Measurements from ENCODE around the gene DNAH7.

Gene DNAH7

GRCh38 chr2:195821566-195821932 lies 247.1 kb downstream of the DNAH7 start:
- no peak for DNase-seq (ENCODE audit: low spot score)
- TF ChIP-seq, protein P1, sequence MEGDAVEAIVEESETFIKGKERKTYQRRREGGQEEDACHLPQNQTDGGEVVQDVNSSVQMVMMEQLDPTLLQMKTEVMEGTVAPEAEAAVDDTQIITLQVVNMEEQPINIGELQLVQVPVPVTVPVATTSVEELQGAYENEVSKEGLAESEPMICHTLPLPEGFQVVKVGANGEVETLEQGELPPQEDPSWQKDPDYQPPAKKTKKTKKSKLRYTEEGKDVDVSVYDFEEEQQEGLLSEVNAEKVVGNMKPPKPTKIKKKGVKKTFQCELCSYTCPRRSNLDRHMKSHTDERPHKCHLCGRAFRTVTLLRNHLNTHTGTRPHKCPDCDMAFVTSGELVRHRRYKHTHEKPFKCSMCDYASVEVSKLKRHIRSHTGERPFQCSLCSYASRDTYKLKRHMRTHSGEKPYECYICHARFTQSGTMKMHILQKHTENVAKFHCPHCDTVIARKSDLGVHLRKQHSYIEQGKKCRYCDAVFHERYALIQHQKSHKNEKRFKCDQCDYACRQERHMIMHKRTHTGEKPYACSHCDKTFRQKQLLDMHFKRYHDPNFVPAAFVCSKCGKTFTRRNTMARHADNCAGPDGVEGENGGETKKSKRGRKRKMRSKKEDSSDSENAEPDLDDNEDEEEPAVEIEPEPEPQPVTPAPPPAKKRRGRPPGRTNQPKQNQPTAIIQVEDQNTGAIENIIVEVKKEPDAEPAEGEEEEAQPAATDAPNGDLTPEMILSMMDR (IDR thresholded peaks at IDR 0.05; ENCODE audit: extremely low read depth, missing control alignments) = no peak

DNA sequence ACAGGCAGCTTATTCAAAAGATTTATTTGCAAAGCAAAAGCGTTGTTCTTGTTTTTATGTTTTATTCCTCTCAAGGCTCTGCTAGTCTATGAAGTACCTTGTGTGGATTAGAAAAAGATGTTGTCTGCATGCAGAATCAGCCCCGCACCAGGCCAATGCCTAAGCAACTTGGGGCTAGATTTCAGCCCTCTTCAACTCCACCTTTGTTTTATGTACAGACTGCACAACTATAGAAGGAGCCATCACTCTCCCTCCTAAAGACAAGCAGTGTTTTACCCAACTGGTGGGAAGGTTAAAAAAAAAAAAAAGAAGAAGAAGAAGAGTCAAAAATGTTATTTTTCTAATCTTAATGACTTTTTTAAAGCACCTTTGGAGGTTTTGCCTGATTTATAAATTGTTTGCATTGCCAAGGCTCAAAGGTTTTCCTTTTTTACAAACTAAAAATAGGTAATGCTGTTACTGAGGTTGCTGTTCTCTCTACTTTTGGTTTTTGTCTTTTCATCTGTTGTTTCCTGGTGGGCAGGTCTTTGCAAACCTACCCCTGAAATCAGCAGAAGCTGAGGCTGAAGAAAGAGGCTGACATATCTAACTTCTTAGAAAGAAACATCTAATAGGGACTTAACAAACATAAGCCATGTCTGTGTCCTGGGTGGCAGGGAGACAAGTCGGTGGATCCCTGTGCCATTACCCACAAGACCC lies 247.6 kb downstream of the DNAH7 start:
- TF ChIP-seq, protein P1 (IDR thresholded peaks at IDR 0.05; ENCODE audit: extremely low read depth, missing control alignments) = no peak
- DNase-seq (ENCODE audit: low spot score) = no peak

GRCh38 chr2:195820373-195820772 lies 248.3 kb downstream of the DNAH7 start:
- TF ChIP-seq, protein P1 (IDR thresholded peaks at IDR 0.05; ENCODE audit: extremely low read depth, missing control alignments) = no peak
- no peak for DNase-seq (ENCODE audit: low spot score)

GRCh38 chr2:195819276-195819675 lies 249.4 kb downstream of the DNAH7 start:
- DNase-seq (ENCODE audit: low spot score) = no peak
- TF ChIP-seq, protein P1 (IDR thresholded peaks at IDR 0.05; ENCODE audit: extremely low read depth, missing control alignments) = no peak

DNA sequence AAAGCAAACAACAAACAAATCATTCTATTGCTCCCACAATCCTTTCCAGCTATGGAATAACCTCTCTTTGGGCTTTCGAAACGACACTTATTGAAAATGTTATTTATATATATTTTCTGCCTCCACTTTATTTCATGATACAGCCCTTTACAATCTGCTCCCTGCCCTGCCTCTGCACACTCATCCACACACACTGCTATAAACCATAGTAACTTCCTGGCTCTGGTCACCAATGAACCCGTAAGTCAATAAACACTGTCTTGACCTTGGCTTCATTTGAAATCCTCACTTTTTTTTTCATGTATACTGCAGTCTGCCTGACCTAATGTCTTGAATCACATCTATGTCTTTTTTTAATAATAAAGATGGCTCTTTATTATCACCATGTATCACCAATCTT lies 250.1 kb downstream of the DNAH7 start:
- no peak for DNase-seq (ENCODE audit: low spot score)
- TF ChIP-seq, protein P1 (IDR thresholded peaks at IDR 0.05; ENCODE audit: extremely low read depth, missing control alignments) = no peak

DNA sequence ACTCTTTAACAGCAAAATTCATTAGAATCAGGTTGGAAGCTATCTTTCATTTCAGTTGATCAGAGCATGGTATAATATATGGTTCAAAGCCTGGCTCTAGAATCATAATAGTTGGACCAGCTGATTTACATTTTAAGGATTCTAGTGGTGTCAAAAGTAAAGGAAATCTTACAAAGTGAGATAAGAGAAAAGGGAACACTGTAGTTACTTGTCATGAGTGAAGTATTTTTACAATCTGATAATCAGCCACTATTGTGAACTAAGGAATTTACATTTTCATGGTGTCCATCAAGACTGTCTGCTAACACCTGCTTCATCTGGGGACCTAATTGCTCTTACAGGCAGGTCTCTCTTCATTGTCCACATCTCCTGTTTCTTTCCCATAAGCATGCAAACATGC lies 250.5 kb downstream of the DNAH7 start:
- no peak for DNase-seq (ENCODE audit: low spot score)
- TF ChIP-seq, protein P1 (IDR thresholded peaks at IDR 0.05; ENCODE audit: extremely low read depth, missing control alignments) = no peak

- no peak for DNase-seq (ENCODE audit: low spot score)
- TF ChIP-seq, protein P1 (IDR thresholded peaks at IDR 0.05; ENCODE audit: extremely low read depth, missing control alignments) = no peak
Measured at GRCh38 chr2:195815083-195815482, 253.6 kb downstream of the DNAH7 start.

Measured in GM20000 (cell line).